Bronchus fibroblast of lung (primary cell): ENCODE data around the gene SPHK2. TPM values are rescaled to one million over a fixed set of nuclear protein-coding genes. Genes with fewer than 3 reads are reported as not detected.

Experiments used
- total RNA-seq: library from RNA; depleted of rRNA; stranded (reverse); fragments of >200 nt; gene quantifications from 2 replicates; pipeline ENCODE4 v1.2.3, GENCODE V29; 2015

Gene SPHK2, protein sequence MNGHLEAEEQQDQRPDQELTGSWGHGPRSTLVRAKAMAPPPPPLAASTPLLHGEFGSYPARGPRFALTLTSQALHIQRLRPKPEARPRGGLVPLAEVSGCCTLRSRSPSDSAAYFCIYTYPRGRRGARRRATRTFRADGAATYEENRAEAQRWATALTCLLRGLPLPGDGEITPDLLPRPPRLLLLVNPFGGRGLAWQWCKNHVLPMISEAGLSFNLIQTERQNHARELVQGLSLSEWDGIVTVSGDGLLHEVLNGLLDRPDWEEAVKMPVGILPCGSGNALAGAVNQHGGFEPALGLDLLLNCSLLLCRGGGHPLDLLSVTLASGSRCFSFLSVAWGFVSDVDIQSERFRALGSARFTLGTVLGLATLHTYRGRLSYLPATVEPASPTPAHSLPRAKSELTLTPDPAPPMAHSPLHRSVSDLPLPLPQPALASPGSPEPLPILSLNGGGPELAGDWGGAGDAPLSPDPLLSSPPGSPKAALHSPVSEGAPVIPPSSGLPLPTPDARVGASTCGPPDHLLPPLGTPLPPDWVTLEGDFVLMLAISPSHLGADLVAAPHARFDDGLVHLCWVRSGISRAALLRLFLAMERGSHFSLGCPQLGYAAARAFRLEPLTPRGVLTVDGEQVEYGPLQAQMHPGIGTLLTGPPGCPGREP
- total RNA-seq: 12.2 and 12.9 TPM in 2 replicates

GRCh38 chr19:48618916-48619691 is at the start of gene SPHK2, which contains the start of gene RPL18:
Gene SPHK2, plus strand, starts transcription at chr19:48619506. Its CDS starts 1,009 bp downstream, at chr19:48620515.
Gene RPL18, minus strand, starts transcription at chr19:48619178. Its CDS starts 35 bp downstream, at chr19:48619143.

DNA sequence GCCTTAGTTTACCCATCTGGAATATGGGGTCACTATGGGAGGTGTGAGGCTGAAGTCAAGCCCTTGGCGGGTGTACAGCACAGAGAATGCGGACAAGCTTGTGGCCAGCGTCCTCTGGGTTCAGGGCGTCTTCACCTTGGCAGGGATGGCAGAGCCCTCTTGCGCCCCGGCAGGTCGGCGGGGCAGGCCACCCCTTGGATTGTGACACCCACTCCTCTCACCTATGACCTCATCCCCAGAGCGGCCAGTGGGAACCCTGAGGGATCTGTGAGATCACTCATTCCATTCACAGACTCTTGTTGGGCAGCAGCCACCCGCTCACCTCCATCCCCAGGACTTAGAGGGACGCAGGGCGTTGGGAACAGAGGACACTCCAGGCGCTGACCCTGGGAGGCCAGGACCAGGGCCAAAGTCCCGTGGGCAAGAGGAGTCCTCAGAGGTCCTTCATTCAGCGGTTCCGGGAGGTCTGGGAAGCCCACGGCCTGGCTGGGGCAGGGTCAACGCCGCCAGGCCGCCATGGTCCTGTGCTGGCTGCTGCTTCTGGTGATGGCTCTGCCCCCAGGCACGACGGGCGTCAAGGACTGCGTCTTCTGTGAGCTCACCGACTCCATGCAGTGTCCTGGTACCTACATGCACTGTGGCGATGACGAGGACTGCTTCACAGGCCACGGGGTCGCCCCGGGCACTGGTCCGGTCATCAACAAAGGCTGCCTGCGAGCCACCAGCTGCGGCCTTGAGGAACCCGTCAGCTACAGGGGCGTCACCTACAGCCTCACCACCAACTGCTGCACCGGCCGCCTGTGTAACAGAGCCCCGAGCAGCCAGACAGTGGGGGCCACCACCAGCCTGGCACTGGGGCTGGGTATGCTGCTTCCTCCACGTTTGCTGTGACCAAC is 12.6 kb upstream of the SPHK2 start, which contains the start of gene SPACA4:
Gene SPACA4, plus strand, starts transcription at position 280 of the 896 bp plus-strand sequence. Its CDS starts 237 bp downstream, at position 517.

GRCh38 chr19:48614436-48615230 is 4.7 kb upstream of the SPHK2 start, which contains the start of gene FAM83E:
Gene FAM83E, minus strand, starts transcription at chr19:48615076. Its CDS starts 1,704 bp downstream, at chr19:48613372.

DNA sequence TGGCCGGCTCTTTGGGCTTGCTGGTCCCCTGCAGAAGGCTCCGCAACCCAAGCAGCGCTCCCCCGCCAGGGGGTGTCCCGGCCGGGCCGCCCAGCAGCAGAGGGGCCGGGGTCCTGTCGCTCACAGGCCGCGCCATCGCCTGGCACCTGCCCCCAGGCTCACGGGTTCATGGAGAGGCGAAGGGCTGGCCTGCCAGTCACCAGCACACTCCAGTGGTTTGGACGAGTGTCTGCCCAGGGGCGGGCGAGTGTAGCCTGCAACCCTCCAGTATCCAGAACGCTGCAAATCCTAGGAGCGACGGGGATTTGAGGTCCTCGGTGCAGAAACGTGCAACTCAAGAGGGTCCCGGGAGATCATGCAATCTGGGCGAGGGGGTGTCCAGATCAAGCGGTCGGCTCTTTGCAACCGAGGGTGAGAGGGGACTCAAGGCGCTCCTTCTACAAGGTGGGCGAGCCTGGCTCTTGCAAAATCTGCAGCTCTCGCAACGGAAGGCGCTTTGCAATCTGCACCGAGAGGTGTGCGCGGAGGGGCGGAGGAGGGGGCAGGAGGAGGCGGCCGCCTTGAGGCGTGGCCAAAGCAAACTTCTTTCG is 17.6 kb downstream of the SPHK2 start, which contains the start of gene DBP:
Gene DBP, minus strand, starts transcription at position 521 of the 590 bp plus-strand sequence. Its CDS starts 385 bp downstream, at position 136.

DNA sequence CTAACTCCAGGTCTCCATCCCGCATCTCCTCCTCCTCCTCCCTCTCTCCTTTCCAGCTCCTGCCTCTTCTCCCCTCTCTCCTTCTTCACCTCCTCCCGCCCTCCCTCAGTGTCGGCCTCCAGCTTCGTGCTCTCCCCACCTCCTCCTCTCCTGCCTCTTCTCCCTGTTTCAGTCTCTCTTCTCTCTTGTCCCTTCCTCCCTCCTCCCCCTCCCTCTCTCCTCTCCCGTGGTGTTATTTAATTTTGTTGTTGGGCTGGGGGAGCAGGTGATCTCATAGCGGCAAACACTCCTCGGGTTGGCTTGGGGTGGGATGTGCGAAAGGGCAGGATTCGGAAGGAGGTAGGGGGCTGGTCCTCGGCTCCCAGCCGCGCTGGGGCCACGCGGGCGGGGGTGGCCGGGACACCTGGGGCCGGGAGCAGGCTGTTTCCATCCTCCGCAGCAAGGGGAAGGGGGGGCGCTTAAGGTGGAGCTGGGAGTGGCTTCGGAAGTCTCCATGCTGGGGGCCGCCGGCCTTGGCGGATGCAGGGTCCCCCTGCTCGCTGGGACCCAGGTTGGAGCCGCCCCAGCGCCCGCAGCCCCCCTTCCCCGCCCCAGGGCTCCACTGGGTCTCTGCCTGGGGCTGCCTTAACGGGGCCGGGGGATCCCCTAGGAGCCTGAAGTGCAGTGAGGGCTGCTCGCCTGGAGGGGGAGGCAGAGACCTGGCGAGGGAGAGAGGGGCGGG is 26.9 kb downstream of the SPHK2 start, which contains the start of gene CA11:
Gene CA11, minus strand, starts transcription at position 187 of the 721 bp plus-strand sequence. CDS start 555 bp downstream, outside the sequence.

GRCh38 chr19:48672994-48673393 is 53.7 kb downstream of the SPHK2 start, which contains the start of gene NTN5:
Gene NTN5, minus strand, starts transcription at chr19:48673017. Its CDS starts 2,031 bp downstream, at chr19:48670986.

Other genes with a start within 250 kb of the SPHK2 start
- gene KDELR1, start 228.0 kb upstream of the SPHK2 start, total RNA-seq: 128 and 129 TPM in 2 replicates
- gene GRIN2D, start 225.8 kb upstream of the SPHK2 start, total RNA-seq: 0.15 and 0.34 TPM in 2 replicates
- gene GRWD1, start 173.5 kb upstream of the SPHK2 start, total RNA-seq: 31.4 and 34.0 TPM in 2 replicates
- gene KCNJ14, start 163.9 kb upstream of the SPHK2 start, total RNA-seq: 0.15 and 0.50 TPM in 2 replicates
- gene CYTH2, start 150.1 kb upstream of the SPHK2 start, total RNA-seq: 40.6 and 47.9 TPM in 2 replicates
- under 0.01 and 0.17 TPM in 2 replicates for gene LMTK3, start 107.7 kb upstream of the SPHK2 start, total RNA-seq
- gene SULT2B1, start 67.3 kb upstream of the SPHK2 start, total RNA-seq: 0.15 TPM in 1 of 2 replicates, not detected in the other
- not detected in 2 replicates for gene SPACA4, start 12.8 kb upstream of the SPHK2 start, total RNA-seq
- 0.45 and 0.50 TPM in 2 replicates for gene FAM83E, start 4.4 kb upstream of the SPHK2 start, total RNA-seq
- gene RPL18, start 328 bp upstream of the SPHK2 start, total RNA-seq: 3,186 and 3,485 TPM in 2 replicates
- gene DBP, start 17.9 kb downstream of the SPHK2 start, total RNA-seq: 4.2 and 4.5 TPM in 2 replicates
- gene CA11, start 26.7 kb downstream of the SPHK2 start, total RNA-seq: 0.74 and 0.84 TPM in 2 replicates
- gene NTN5, start 53.5 kb downstream of the SPHK2 start, total RNA-seq: 0.34 TPM in 1 of 2 replicates, not detected in the other
- gene FUT2, start 76.5 kb downstream of the SPHK2 start, total RNA-seq: not detected in 2 replicates
- 5.0 and 5.2 TPM in 2 replicates for gene MAMSTR, start 100.2 kb downstream of the SPHK2 start, total RNA-seq
- 8.3 and 8.7 TPM in 2 replicates for gene RASIP1, start 121.1 kb downstream of the SPHK2 start, total RNA-seq
- gene IZUMO1, start 127.4 kb downstream of the SPHK2 start, total RNA-seq: under 0.01 TPM in 1 of 2 replicates, not detected in the other
- 0.15 and 0.17 TPM in 2 replicates for gene FUT1, start 133.1 kb downstream of the SPHK2 start, total RNA-seq
- not detected in 2 replicates for gene FGF21, start 136.0 kb downstream of the SPHK2 start, total RNA-seq
- gene BCAT2, start 191.5 kb downstream of the SPHK2 start, total RNA-seq: 61.5 and 67.0 TPM in 2 replicates
- gene HSD17B14, start 217.0 kb downstream of the SPHK2 start, total RNA-seq: 2.7 and 6.5 TPM in 2 replicates
- 11.4 and 20.1 TPM in 2 replicates for gene PLEKHA4, start 249.1 kb downstream of the SPHK2 start, total RNA-seq